Nephron progenitor cell (in vitro differentiated cells): ENCODE data around the gene NAALADL2.
"Not testable (repeated sequence)": the region's sequence is repeated elsewhere in the genome, so short reads cannot be mapped to it uniquely, and the experiment has no call there.

Source experiments
- DNase-seq: peaks from one replicate; pipeline ENCODE4 v3.0.0; 2021
- H3K27ac Mint-ChIP-seq: 2 replicates; pipeline ENCODE4 v1.8.0; 2021; ENCODE audit warnings: mild to moderate bottlenecking, moderate library complexity, mixed read lengths
- H3K27me3 Mint-ChIP-seq: 2 replicates; pipeline ENCODE4 v1.8.0; 2021; ENCODE audit warnings: mild to moderate bottlenecking, low read depth, mixed read lengths; ENCODE audit not compliant: poor library complexity
- H3K36me3 Mint-ChIP-seq: 2 replicates; pipeline ENCODE4 v1.8.0; 2021; ENCODE audit warnings: low read depth, mixed read lengths
- H3K4me1 Mint-ChIP-seq: 2 replicates; pipeline ENCODE4 v1.8.0; 2021; ENCODE audit warnings: mixed read lengths
- H3K4me3 Mint-ChIP-seq: 2 replicates; pipeline ENCODE4 v1.8.0; 2021; ENCODE audit warnings: mild to moderate bottlenecking, moderate library complexity, mixed read lengths
- H3K9me3 Mint-ChIP-seq: 2 replicates; pipeline ENCODE4 v1.8.0; 2021; ENCODE audit warnings: mild to moderate bottlenecking, moderate library complexity, mixed read lengths
- CTCF ChIP-seq: fragments of 200-600 bp; sonication (generic); IDR thresholded peaks from 2 replicates; pipeline ENCODE4 v1.5.0; 2021; ENCODE audit warnings: antibody characterized with exemption

Gene NAALADL2

GRCh38 chr3:175805825-175806224 is 946.7 kb downstream of the NAALADL2 start:
- Mint-ChIP-seq H3K9me3 (no peaks in the 10 kb centered on the region), H3K27me3 (no peaks in the 10 kb centered on the region), H3K4me1 (peaks cover 12% of the 10 kb centered on the region), H3K36me3 (no peaks in the 10 kb centered on the region), H3K27ac (peak overlapping the region; percentile 70), H3K4me3 (no peak overlapping the region)
- no peak for DNase-seq
- no peak for TF ChIP-seq CTCF

- TF ChIP-seq CTCF = no peak
- Mint-ChIP-seq H3K27me3 (no peaks in the 10 kb centered on the region), H3K9me3 (no peaks in the 10 kb centered on the region), H3K36me3 (no peaks in the 10 kb centered on the region), H3K4me3 (no peak overlapping the region), H3K27ac (no peak overlapping the region), H3K4me1 (peaks cover 12% of the 10 kb centered on the region)
- DNase-seq = no peak
Measured at GRCh38 chr3:175807175-175807574, 948.0 kb downstream of the NAALADL2 start.

- Mint-ChIP-seq H3K27me3 (peaks cover 3% of the 10 kb centered on the region), H3K4me1 (no peaks in the 10 kb centered on the region), H3K9me3 (peaks cover 41% of the 10 kb centered on the region), H3K27ac (no peak overlapping the region), H3K36me3 (peaks cover 12% of the 10 kb centered on the region), H3K4me3 (no peak overlapping the region)
- no peak for TF ChIP-seq CTCF
- no peak for DNase-seq
Measured at GRCh38 chr3:175818811-175819464, 959.8 kb downstream of the NAALADL2 start.

- not testable (repeated sequence) for DNase-seq, H3K27me3 Mint-ChIP-seq, H3K27ac Mint-ChIP-seq, H3K4me3 Mint-ChIP-seq, H3K4me1 Mint-ChIP-seq
- peaks cover 24% of the 10 kb centered on the region for H3K9me3 Mint-ChIP-seq
- peaks cover 12% of the 10 kb centered on the region for H3K36me3 Mint-ChIP-seq
Measured at GRCh38 chr3:175822766-175823491, 963.8 kb downstream of the NAALADL2 start.

- not testable (repeated sequence) for H3K27me3 Mint-ChIP-seq, H3K9me3 Mint-ChIP-seq, H3K36me3 Mint-ChIP-seq, DNase-seq, H3K27ac Mint-ChIP-seq, H3K4me3 Mint-ChIP-seq, H3K4me1 Mint-ChIP-seq
Measured at GRCh38 chr3:175825016-175825580, 966.0 kb downstream of the NAALADL2 start.

- Mint-ChIP-seq H3K27ac (no peak overlapping the region), H3K4me1 (no peaks in the 10 kb centered on the region), H3K4me3 (no peak overlapping the region), H3K27me3 (no peaks in the 10 kb centered on the region), H3K9me3 (no peaks in the 10 kb centered on the region), H3K36me3 (no peaks in the 10 kb centered on the region)
- DNase-seq = no peak
- no peak for TF ChIP-seq CTCF
Measured at GRCh38 chr3:175826759-175827158, 967.6 kb downstream of the NAALADL2 start.

- H3K27ac Mint-ChIP-seq, H3K36me3 Mint-ChIP-seq, H3K9me3 Mint-ChIP-seq, H3K4me1 Mint-ChIP-seq, H3K27me3 Mint-ChIP-seq, DNase-seq, H3K4me3 Mint-ChIP-seq: not testable (repeated sequence)
Measured at GRCh38 chr3:175829809-175830208, 970.7 kb downstream of the NAALADL2 start.

- not testable (repeated sequence) for H3K4me3 Mint-ChIP-seq, H3K4me1 Mint-ChIP-seq, H3K36me3 Mint-ChIP-seq, H3K9me3 Mint-ChIP-seq, H3K27me3 Mint-ChIP-seq, H3K27ac Mint-ChIP-seq, DNase-seq
Measured at GRCh38 chr3:175835763-175836162, 976.6 kb downstream of the NAALADL2 start.
